RWPE1 (cell line): ENCODE results near the gene ZBTB21.
A peak's percentile ranks its signal among the peaks of the same experiment; 100 is the strongest.

ENCODE experiments used
- CTCF ChIA-PET: fragments of 350-600 bp; sonication (Branson Sonifier 250); formaldehyde crosslinking; extraction: SDS; loops from one replicate; lab custom pipeline; 2021; lab: Yijun Ruan, JAX
- POLR2A ChIA-PET: fragments of 400-600 bp; formaldehyde crosslinking; extraction: SDS; loops from one replicate; lab custom pipeline; 2020; ENCODE audit warnings: antibody characterized with exemption; ENCODE audit not compliant: low non-redundant PET; lab: Yijun Ruan, JAX
- DNase-seq: peaks from one replicate; pipeline ENCODE4 v3.0.0; 2012; ENCODE audit warnings: low spot score
- H3K27ac ChIP-seq: fragments of 450-650 bp; 2 replicates; pipeline ENCODE4 v1.5.1; 2017
- CTCF ChIP-seq: fragments of 450-650 bp; conservative IDR thresholded peaks from 2 replicates; pipeline ENCODE4 v1.5.1; 2017; ENCODE audit warnings: low read depth, mild to moderate bottlenecking

The ZBTB21 gene

GRCh38 chr21:42016364-42016985, 6.3 kb upstream of the ZBTB21 start:
- POLR2A ChIA-PET: no interaction called here
- no peak for TF ChIP-seq CTCF
- H3K27ac ChIP-seq: no peak overlapping the region
- DNase-seq: no peak
- CTCF ChIA-PET: interaction anchor here (0.6 to 1.0 kb wide), 3 partner anchors 11 to 113 kb away, joined by 3 read pairs; no protein-coding TSS in a partner anchor

GRCh38 chr21:42013931-42014330, 3.8 kb upstream of the ZBTB21 start:
- DNase-seq: no peak
- ChIA-PET CTCF (interaction anchor here (0.8 kb wide), 1 partner anchor 786 kb away, joined by 3 read pairs; no protein-coding TSS in a partner anchor), POLR2A (no interaction called here)
- no peak overlapping the region for H3K27ac ChIP-seq
- TF ChIP-seq CTCF: no peak

GRCh38 chr21:42013376-42013775, 3.2 kb upstream of the ZBTB21 start:
- DNase-seq: no peak
- H3K27ac ChIP-seq: no peak overlapping the region
- TF ChIP-seq CTCF: no peak
- CTCF ChIA-PET: interaction anchor here (1.8 kb wide), 1 partner anchor 94 kb away, joined by 8 read pairs; no protein-coding TSS in a partner anchor
- POLR2A ChIA-PET: no interaction called here

- POLR2A ChIA-PET: no interaction called here
- DNase-seq: no peak
- no peak overlapping the region for H3K27ac ChIP-seq
- CTCF ChIA-PET: interaction anchor here (1.8 kb wide), 1 partner anchor 95 kb away, joined by 8 read pairs; no protein-coding TSS in a partner anchor
- TF ChIP-seq CTCF: no peak
These were observed 2.7 kb upstream of the ZBTB21 start for GRCh38 chr21:42012763-42013329.

GRCh38 chr21:42012344-42012743, 2.2 kb upstream of the ZBTB21 start:
- no peak overlapping the region for H3K27ac ChIP-seq
- ChIA-PET CTCF (interaction anchor here (1.8 kb wide), 1 partner anchor 96 kb away, joined by 8 read pairs; no protein-coding TSS in a partner anchor), POLR2A (no interaction called here)
- DNase-seq: no peak
- no peak for TF ChIP-seq CTCF

- DNase-seq: peak; percentile 12
- peak overlapping the region; percentile 92 for H3K27ac ChIP-seq
- POLR2A ChIA-PET: no interaction called here
- CTCF ChIA-PET: interaction anchor here (0.7 kb wide), 1 partner anchor 104 kb away, joined by 7 read pairs; no protein-coding TSS in a partner anchor
- TF ChIP-seq CTCF: no peak
These were observed 641 bp upstream of the ZBTB21 start for GRCh38 chr21:42010507-42011495.
